Measurements from ENCODE around the gene PQBP1. TPM values are rescaled to one million over a fixed set of nuclear protein-coding genes. Genes with fewer than 3 reads are reported as not detected.

The PQBP1 gene
- total and polyA plus RNA-seq, 8 donors: 4.7 to 148 (median 92.7) TPM

DNA sequence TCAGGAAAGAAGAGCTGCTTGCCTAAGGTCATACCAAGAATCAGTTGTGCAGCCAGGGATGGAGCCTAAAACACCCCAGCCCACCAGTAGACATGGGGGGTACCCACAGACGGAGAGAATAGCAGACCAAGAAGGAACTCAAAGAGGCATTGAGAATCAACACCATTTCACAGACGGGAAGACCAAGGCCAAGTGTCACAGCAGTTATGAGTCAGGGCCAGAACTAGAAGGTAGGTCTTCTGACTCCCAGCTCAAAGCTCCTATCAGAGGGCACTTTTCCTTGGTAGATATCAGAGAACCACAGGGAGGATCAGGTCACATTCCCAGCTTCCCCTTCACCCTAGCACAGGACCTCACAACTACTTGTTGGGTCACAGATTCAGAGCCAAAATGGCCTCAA lies 45.2 kb downstream of the PQBP1 start:
- peaks cover 0 to 17% (median 12%) of the 10 kb centered on the region in 4 donors for H3K36me3 ChIP-seq
- no peak overlapping the region for H3K4me3 ChIP-seq
- TF ChIP-seq, protein P1, sequence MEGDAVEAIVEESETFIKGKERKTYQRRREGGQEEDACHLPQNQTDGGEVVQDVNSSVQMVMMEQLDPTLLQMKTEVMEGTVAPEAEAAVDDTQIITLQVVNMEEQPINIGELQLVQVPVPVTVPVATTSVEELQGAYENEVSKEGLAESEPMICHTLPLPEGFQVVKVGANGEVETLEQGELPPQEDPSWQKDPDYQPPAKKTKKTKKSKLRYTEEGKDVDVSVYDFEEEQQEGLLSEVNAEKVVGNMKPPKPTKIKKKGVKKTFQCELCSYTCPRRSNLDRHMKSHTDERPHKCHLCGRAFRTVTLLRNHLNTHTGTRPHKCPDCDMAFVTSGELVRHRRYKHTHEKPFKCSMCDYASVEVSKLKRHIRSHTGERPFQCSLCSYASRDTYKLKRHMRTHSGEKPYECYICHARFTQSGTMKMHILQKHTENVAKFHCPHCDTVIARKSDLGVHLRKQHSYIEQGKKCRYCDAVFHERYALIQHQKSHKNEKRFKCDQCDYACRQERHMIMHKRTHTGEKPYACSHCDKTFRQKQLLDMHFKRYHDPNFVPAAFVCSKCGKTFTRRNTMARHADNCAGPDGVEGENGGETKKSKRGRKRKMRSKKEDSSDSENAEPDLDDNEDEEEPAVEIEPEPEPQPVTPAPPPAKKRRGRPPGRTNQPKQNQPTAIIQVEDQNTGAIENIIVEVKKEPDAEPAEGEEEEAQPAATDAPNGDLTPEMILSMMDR (IDR thresholded peaks at IDR 0.05): no peak
- TF ChIP-seq EP300 (IDR thresholded peaks at IDR 0.05): no peak
- no peak for TF ChIP-seq POLR2A (IDR thresholded peaks at IDR 0.05)
- TF ChIP-seq POLR2AphosphoS5 (IDR thresholded peaks at IDR 0.05): no peak
- H3K9me3 ChIP-seq: no peaks in the 10 kb centered on the region
- intact Hi-C loops (cut with DNase I; ENCODE audit: low total_unique reads): no loop called here
- H3K4me1 ChIP-seq: peaks cover 3 to 57% (median 42%) of the 10 kb centered on the region in 4 donors
- no peak overlapping the region for H3K27ac ChIP-seq
- no peaks in the 10 kb centered on the region for H3K27me3 ChIP-seq
- no peak for DNase-seq
- 49 to 89% (median 77%) methylated on average over 2 of the region's 2 CpGs for WGBS, 5 donors

DNA sequence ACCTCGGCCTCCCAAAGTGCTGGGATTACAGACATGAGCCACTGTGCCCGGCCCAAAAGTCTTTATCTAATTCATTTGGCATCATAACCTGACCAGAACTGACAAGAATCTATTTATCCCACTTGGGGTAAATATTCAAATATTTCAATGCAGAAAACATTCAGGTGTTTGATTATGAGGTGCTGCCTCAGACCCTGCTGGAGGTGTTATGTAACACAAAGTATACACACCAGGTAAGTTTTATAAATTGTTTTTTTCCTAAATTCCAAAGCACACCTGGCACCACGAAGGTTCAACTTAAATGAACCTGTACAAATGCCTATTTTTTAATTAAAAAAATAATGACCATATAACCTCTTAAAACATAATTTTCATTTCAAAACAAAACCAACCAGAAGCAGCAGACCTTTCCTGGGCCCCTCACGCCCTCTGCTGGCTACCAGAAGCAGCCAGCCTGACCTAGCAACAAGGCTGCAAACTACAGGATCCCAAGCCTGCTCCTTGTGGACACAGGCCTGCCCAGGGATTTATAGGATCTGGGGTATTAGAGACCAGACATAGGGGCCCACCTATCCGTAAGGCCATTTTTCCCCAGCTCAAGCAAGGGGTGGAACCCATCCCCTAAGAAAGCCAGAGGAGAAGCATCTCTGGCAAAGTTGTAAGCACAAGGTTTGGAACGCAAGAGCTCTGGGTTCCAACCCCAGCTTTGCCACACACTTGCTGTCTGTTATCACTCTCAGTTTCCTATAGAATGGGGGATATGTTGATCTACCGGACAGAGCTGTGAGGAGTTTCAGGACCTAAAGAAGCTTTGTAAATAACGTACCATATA lies 48.0 kb downstream of the PQBP1 start:
- H3K4me3 ChIP-seq: no peak overlapping the region
- intact Hi-C loops (cut with DNase I; ENCODE audit: low total_unique reads): no loop called here
- TF ChIP-seq, protein P1 (IDR thresholded peaks at IDR 0.05): peak in 5 of 7 experiments; percentile 22 to 71 (median 57)
- no peak for TF ChIP-seq POLR2AphosphoS5 (IDR thresholded peaks at IDR 0.05)
- H3K4me1 ChIP-seq: peaks cover 3 to 38% (median 23%) of the 10 kb centered on the region in 4 donors
- H3K27me3 ChIP-seq: no peaks in the 10 kb centered on the region
- no peak overlapping the region for H3K27ac ChIP-seq
- WGBS, 5 donors: 33 to 49% (median 40%) methylated on average over 8 of the region's 8 CpGs
- no peaks in the 10 kb centered on the region for H3K9me3 ChIP-seq
- peak; percentile 58 to 78 for DNase-seq
- H3K36me3 ChIP-seq: peaks cover 0 to 17% (median 6%) of the 10 kb centered on the region in 4 donors

DNA sequence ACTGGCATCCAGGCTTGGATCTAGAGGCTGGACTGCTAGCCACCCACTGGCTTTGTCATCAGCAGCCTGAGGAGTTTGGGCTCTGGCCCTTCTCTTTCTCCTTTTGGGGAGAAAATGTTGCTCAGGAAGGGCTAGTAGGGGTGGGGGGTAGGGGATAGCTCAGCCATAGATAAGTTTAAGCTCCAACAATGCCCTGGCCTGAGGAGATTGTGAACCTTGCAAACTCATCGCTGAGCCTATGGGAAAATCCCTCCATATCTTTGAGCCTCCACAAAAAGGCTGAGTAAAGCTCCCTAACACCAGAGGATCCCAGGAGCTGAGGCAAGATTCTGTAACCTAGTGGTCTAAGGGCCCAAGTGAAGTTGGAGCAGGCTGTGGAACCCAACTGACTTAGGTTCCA lies 50.9 kb downstream of the PQBP1 start:
- no peaks in the 10 kb centered on the region for H3K27me3 ChIP-seq

More for the DNA sequence above, 50.9 kb downstream of the PQBP1 start:
- 73 to 100% (median 98%) methylated on average over 1 of the region's 1 CpG; no CpG with 5 or more reads in 1 of the 5 donors for WGBS, 5 donors
- no peak overlapping the region for H3K4me3 ChIP-seq
- TF ChIP-seq POLR2AphosphoS5 (IDR thresholded peaks at IDR 0.05) (no peak), POLR2A (IDR thresholded peaks at IDR 0.05) (no peak), EP300 (IDR thresholded peaks at IDR 0.05) (no peak)
- TF ChIP-seq, protein P1 (IDR thresholded peaks at IDR 0.05): no peak
- H3K36me3 ChIP-seq: peaks cover 0 to 11% (median 2%) of the 10 kb centered on the region in 4 donors
- DNase-seq: no peak
- H3K4me1 ChIP-seq: peaks cover 3 to 43% (median 19%) of the 10 kb centered on the region in 4 donors
- no peaks in the 10 kb centered on the region for H3K9me3 ChIP-seq
- intact Hi-C loops (cut with DNase I; ENCODE audit: low total_unique reads): no loop called here
- no peak overlapping the region for H3K27ac ChIP-seq

Other genes starting within 250 kb of the PQBP1 start
- 1 to 10 TPM; 2.3 to 8.4 (median 4.1) TPM for gene WAS, start 214.1 kb upstream of the PQBP1 start, total RNA-seq
- gene WAS, start 214.1 kb upstream of the PQBP1 start, polyA plus RNA-seq: 1 to 10 TPM; 3.7 to 6.2 (median 4.9) TPM
- 1 to 10 TPM; 1.8 to 5.5 (median 4.5) TPM for gene SUV39H1, start 201.2 kb upstream of the PQBP1 start, total RNA-seq
- gene SUV39H1, start 201.2 kb upstream of the PQBP1 start, polyA plus RNA-seq: 1 to 10 TPM; 3.4 to 4.7 (median 3.7) TPM
- gene GLOD5, start 136.2 kb upstream of the PQBP1 start, total RNA-seq: not detected
- gene GLOD5, start 136.2 kb upstream of the PQBP1 start, polyA plus RNA-seq: 1 to 10 TPM; 1.7 to 2.1 (median 1.7) TPM
- 1 to 10 TPM in 1 of 5 donors, not detected in 4; 9.4 TPM for gene GATA1, start 111.3 kb upstream of the PQBP1 start, total RNA-seq
- gene GATA1, start 111.3 kb upstream of the PQBP1 start, polyA plus RNA-seq: under 1 TPM in 1 of 3 donors, not detected in 2; 0.37 TPM
- 100 to 1,000 TPM in 3 of 5 donors, 10 to 100 TPM in 2; 41.0 to 356 (median 104) TPM for gene HDAC6, start 95.9 kb upstream of the PQBP1 start, total RNA-seq
- 10 to 100 TPM; 20.9 to 70.9 (median 31.6) TPM for gene HDAC6, start 95.9 kb upstream of the PQBP1 start, polyA plus RNA-seq
- not detected for gene ERAS, start 71.4 kb upstream of the PQBP1 start, total RNA-seq
- gene ERAS, start 71.4 kb upstream of the PQBP1 start, polyA plus RNA-seq: not detected
- gene PCSK1N, start 62.3 kb upstream of the PQBP1 start, total RNA-seq: 10 to 100 TPM in 2 of 5 donors, 1 to 10 TPM in 3; 1.3 to 46.6 (median 7.0) TPM
- 10 to 100 TPM; 12.4 to 15.3 (median 13.1) TPM for gene PCSK1N, start 62.3 kb upstream of the PQBP1 start, polyA plus RNA-seq
- 10 to 100 TPM in 3 of 5 donors, 1 to 10 TPM in 2; 2.9 to 24.1 (median 14.3) TPM for gene TIMM17B, start 162 bp upstream of the PQBP1 start, total RNA-seq
- gene TIMM17B, start 162 bp upstream of the PQBP1 start, polyA plus RNA-seq: 10 to 100 TPM; 43.4 to 77.2 (median 50.8) TPM
- gene SLC35A2, start 13.7 kb downstream of the PQBP1 start, total RNA-seq: 10 to 100 TPM in 3 of 5 donors, 1 to 10 TPM in 1, not detected in 1; 4.3 to 25.4 (median 14.5) TPM
- 10 to 100 TPM in 1 of 3 donors, 1 to 10 TPM in 2; 6.9 to 12.3 (median 10.0) TPM for gene SLC35A2, start 13.7 kb downstream of the PQBP1 start, polyA plus RNA-seq
- 10 to 100 TPM in 2 of 5 donors, 1 to 10 TPM in 3; 1.2 to 33.2 (median 9.6) TPM for gene PIM2, start 21.1 kb downstream of the PQBP1 start, total RNA-seq
- gene PIM2, start 21.1 kb downstream of the PQBP1 start, polyA plus RNA-seq: 10 to 100 TPM in 2 of 3 donors, 1 to 10 TPM in 1; 7.3 to 12.7 (median 10.3) TPM
- gene OTUD5, start 59.7 kb downstream of the PQBP1 start, total RNA-seq: 100 to 1,000 TPM in 1 of 5 donors, 10 to 100 TPM in 4; 16.1 to 163 (median 18.1) TPM
- gene OTUD5, start 59.7 kb downstream of the PQBP1 start, polyA plus RNA-seq: 10 to 100 TPM; 23.0 to 26.4 (median 25.5) TPM
- gene KCND1, start 73.9 kb downstream of the PQBP1 start, total RNA-seq: 1 to 10 TPM in 1 of 5 donors, under 1 TPM in 1, not detected in 3; 0.45 to 2.4 TPM
- under 1 TPM; 0.15 to 0.68 (median 0.19) TPM for gene KCND1, start 73.9 kb downstream of the PQBP1 start, polyA plus RNA-seq
- 100 to 1,000 TPM in 1 of 5 donors, 10 to 100 TPM in 4; 30.7 to 127 (median 58.9) TPM for gene GRIPAP1, start 104.3 kb downstream of the PQBP1 start, total RNA-seq
- gene GRIPAP1, start 104.3 kb downstream of the PQBP1 start, polyA plus RNA-seq: 10 to 100 TPM; 15.6 to 21.0 (median 16.3) TPM
- 10 to 100 TPM; 13.0 to 42.2 (median 35.3) TPM for gene TFE3, start 145.4 kb downstream of the PQBP1 start, total RNA-seq
- gene TFE3, start 145.4 kb downstream of the PQBP1 start, polyA plus RNA-seq: 10 to 100 TPM; 21.5 to 28.1 (median 27.0) TPM
- 10 to 100 TPM in 2 of 5 donors, 1 to 10 TPM in 3; 2.3 to 25.4 (median 6.1) TPM for gene CCDC120, start 161.1 kb downstream of the PQBP1 start, total RNA-seq
- gene CCDC120, start 161.1 kb downstream of the PQBP1 start, polyA plus RNA-seq: 1 to 10 TPM; 3.8 to 7.3 (median 4.0) TPM
- gene PRAF2, start 176.1 kb downstream of the PQBP1 start, total RNA-seq: 10 to 100 TPM in 1 of 5 donors, 1 to 10 TPM in 2, not detected in 2; 5.0 to 37.1 (median 5.9) TPM
- gene PRAF2, start 176.1 kb downstream of the PQBP1 start, polyA plus RNA-seq: 10 to 100 TPM in 2 of 3 donors, 1 to 10 TPM in 1; 9.3 to 16.6 (median 10.3) TPM
- 100 to 1,000 TPM in 2 of 5 donors, 10 to 100 TPM in 3; 12.2 to 209 (median 90.9) TPM for gene WDR45, start 182.0 kb downstream of the PQBP1 start, total RNA-seq
- gene WDR45, start 182.0 kb downstream of the PQBP1 start, polyA plus RNA-seq: 100 to 1,000 TPM in 1 of 3 donors, 10 to 100 TPM in 2; 69.0 to 102 (median 75.3) TPM
- gene GPKOW, start 225.8 kb downstream of the PQBP1 start, total RNA-seq: 10 to 100 TPM in 2 of 5 donors, 1 to 10 TPM in 3; 6.4 to 19.1 (median 8.2) TPM
- 10 to 100 TPM; 14.1 to 18.2 (median 14.7) TPM for gene GPKOW, start 225.8 kb downstream of the PQBP1 start, polyA plus RNA-seq